Measurements from ENCODE around the gene C15orf39. TPM values are rescaled to one million over a fixed set of nuclear protein-coding genes. Genes with fewer than 3 reads are reported as not detected.

The C15orf39 gene
- total RNA-seq, 1 experiment from 2014 or later: 45.6 TPM

DNA sequence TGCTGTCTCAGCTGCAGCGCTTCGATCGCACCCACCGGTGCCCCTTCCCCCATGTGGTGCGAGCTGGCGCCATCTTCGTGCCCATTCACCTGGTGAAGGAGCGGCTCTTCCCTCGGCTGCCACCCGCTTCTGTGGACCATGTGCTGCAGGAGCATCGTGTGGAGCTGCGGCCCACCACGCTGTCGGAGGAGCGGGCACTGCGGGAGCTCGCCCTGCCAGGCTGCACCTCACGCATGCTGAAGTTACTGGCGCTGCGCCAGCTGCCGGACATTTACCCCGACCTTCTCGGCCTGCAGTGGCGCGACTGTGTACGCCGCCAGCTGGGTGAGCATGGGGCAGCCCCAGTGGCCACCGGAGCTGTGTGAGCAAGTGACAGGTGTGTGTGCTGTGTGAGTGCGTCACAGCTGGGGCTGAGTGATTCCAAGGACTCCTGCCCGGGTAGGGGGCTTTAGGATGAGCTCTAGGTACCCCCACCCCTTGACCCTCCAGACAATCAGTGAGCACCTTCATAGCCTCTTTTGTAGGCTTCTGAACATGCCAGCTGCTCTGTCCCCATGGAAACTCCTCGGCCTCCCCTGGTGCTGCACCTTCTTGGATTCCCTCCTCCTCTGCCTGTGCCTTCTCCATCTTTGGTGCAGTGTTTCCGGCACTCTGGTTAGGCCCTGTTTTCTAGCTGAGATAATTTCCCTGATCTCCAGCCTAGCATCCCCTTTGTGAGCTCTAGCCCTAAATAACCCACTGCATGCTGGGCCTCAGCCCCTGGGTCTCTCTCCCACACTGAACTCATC lies 7.0 kb downstream of the C15orf39 start:
- DNase-seq: no peak
- H3K14ac ChIP-seq (ENCODE audit: insufficient read depth, low read length): no peak overlapping the region
- no peak overlapping the region for H2BK5ac ChIP-seq (ENCODE audit: insufficient read length, low read length)
- H3K4me1 ChIP-seq (ENCODE audit: insufficient read depth, low read length): peaks cover 4% of the 10 kb centered on the region
- H3T11ph ChIP-seq (ENCODE audit: low read length): no peak overlapping the region
- H3K9ac ChIP-seq (ENCODE audit: extremely low read depth, insufficient read length, low read length): no peak overlapping the region
- no peak overlapping the region for H3K4me2 ChIP-seq (ENCODE audit: insufficient read depth, insufficient read length, low read length)
- TF ChIP-seq, protein P1, sequence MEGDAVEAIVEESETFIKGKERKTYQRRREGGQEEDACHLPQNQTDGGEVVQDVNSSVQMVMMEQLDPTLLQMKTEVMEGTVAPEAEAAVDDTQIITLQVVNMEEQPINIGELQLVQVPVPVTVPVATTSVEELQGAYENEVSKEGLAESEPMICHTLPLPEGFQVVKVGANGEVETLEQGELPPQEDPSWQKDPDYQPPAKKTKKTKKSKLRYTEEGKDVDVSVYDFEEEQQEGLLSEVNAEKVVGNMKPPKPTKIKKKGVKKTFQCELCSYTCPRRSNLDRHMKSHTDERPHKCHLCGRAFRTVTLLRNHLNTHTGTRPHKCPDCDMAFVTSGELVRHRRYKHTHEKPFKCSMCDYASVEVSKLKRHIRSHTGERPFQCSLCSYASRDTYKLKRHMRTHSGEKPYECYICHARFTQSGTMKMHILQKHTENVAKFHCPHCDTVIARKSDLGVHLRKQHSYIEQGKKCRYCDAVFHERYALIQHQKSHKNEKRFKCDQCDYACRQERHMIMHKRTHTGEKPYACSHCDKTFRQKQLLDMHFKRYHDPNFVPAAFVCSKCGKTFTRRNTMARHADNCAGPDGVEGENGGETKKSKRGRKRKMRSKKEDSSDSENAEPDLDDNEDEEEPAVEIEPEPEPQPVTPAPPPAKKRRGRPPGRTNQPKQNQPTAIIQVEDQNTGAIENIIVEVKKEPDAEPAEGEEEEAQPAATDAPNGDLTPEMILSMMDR (conservative IDR thresholded peaks at IDR 0.05): no peak
- peaks cover 10 to 13% of the 10 kb centered on the region in 2 experiments for H3K4me1 Mint-ChIP-seq
- H3K18ac ChIP-seq (ENCODE audit: insufficient read length, low read depth, low read length): no peak overlapping the region
- H3K27ac Mint-ChIP-seq: peak overlapping the region in 2 of 3 experiments; percentile 11 to 66; a peak in 4 of 7 replicates
- peak overlapping the region in 1 of 2 experiments; percentile 21; a peak in 1 of 5 replicates for H3K4me3 Mint-ChIP-seq
- H4K5ac ChIP-seq (ENCODE audit: insufficient read length, low read depth, low read length): no peak overlapping the region
- H3K23me2 ChIP-seq (ENCODE audit: insufficient read length, low read depth, low read length, poor library complexity, severe bottlenecking): no peaks in the 10 kb centered on the region
- H3K27me3 Mint-ChIP-seq (ENCODE audit: low read depth): no peaks in the 10 kb centered on the region; the same call in 1 of the 2 replicates
- H2BK20ac ChIP-seq (ENCODE audit: low read depth, low read length, poor library complexity, severe bottlenecking): no peak overlapping the region
- peaks cover 36 to 65% (median 61%) of the 10 kb centered on the region in 3 experiments for H3K36me3 Mint-ChIP-seq (ENCODE audit: insufficient read depth in 1 of 3, low read depth in 3 of 3)
- no peak overlapping the region for H2BK15ac ChIP-seq (ENCODE audit: low read depth, low read length)
- H2BK12ac ChIP-seq (ENCODE audit: insufficient read length, low read depth, low read length): no peak overlapping the region
- no peak overlapping the region for H4K8ac ChIP-seq (replicated peaks; ENCODE audit: insufficient read length, low read depth, low read length)
- H3K9me3 ChIP-seq (ENCODE audit: control insufficient read depth, low read depth, low read length): no peaks in the 10 kb centered on the region
- H4K91ac ChIP-seq (ENCODE audit: insufficient read length, low read depth, low read length): no peak overlapping the region
- H3K79me2 ChIP-seq (ENCODE audit: insufficient read depth, low read length): peaks cover 22% of the 10 kb centered on the region; the same call in 1 of the 2 replicates
- H2AFZ ChIP-seq (ENCODE audit: low read length): no peak overlapping the region
- no peak overlapping the region for H2BK120ac ChIP-seq (ENCODE audit: low read depth, low read length, poor library complexity, severe bottlenecking)
- H3K4ac ChIP-seq (ENCODE audit: low read depth, low read length): no peak overlapping the region
- no peak overlapping the region for H3K23ac ChIP-seq (ENCODE audit: insufficient read length, low read depth, low read length)
- H4K20me1 ChIP-seq (ENCODE audit: control insufficient read depth, insufficient read depth, insufficient read length): peaks cover 3% of the 10 kb centered on the region
- no peaks in the 10 kb centered on the region for H3K9me3 Mint-ChIP-seq
- no peak overlapping the region for H3K56ac ChIP-seq (ENCODE audit: insufficient read length, low read depth, low read length)
- H3K27me3 ChIP-seq (ENCODE audit: insufficient read depth, low read length): no peaks in the 10 kb centered on the region
- no CpG with 5 or more reads among the region's 32 CpGs for WGBS (ENCODE audit: extremely low coverage, insufficient read length, low lambda C conversion rate)
- H3K27ac ChIP-seq (ENCODE audit: insufficient read length, low read depth, low read length): no peak overlapping the region
- peaks cover 7% of the 10 kb centered on the region for H3K79me1 ChIP-seq (ENCODE audit: insufficient read depth, low read depth, low read length, poor library complexity, severe bottlenecking)
- no peak overlapping the region for H2AK5ac ChIP-seq (ENCODE audit: insufficient read length, low read length)
